BJ (cell line): ENCODE results near the gene FTO. TPM values are rescaled to one million over a fixed set of nuclear protein-coding genes. Genes with fewer than 3 reads are reported as not detected.

ENCODE experiments used
- CTCF ChIA-PET: fragments of 350-600 bp; formaldehyde crosslinking; extraction: SDS; loops from one replicate; lab custom pipeline; 2021; ENCODE audit warnings: antibody characterized with exemption, inconsistent platforms; lab: Yijun Ruan, JAX
- POLR2A ChIA-PET: fragments of 300-600 bp; sonication (Branson Sonifier 250); formaldehyde crosslinking; extraction: SDS; loops from one replicate; lab custom pipeline; 2021; ENCODE audit warnings: antibody characterized with exemption; lab: Charles Lee
- DNase-seq: peaks from one replicate; pipeline ENCODE4 v3.0.0-alpha.2; 2011; ENCODE audit warnings: low read depth
- H3K27me3 ChIP-seq: 2 replicates; pipeline ENCODE4 v1.6.0; 2011; ENCODE audit warnings: low read length; ENCODE audit not compliant: control insufficient read depth, insufficient read depth
- H3K36me3 ChIP-seq: 2 replicates; pipeline ENCODE4 v1.5.1; 2011; ENCODE audit warnings: low read length; ENCODE audit not compliant: control insufficient read depth, insufficient read depth
- H3K4me3 ChIP-seq: 2 replicates; pipeline ENCODE4 v1.5.1; 2011; ENCODE audit warnings: low read depth, mild to moderate bottlenecking, control low read depth, low read length
- polyA plus RNA-seq: library from polyadenylated mRNA; depleted of rRNA; stranded (reverse); fragments of >200 nt; gene quantifications from 2 replicates; pipeline ENCODE4 v1.2.3, GENCODE V29; 2011
- TF ChIP-seq, protein P1 (sequence below): IDR thresholded peaks from 2 replicates; pipeline ENCODE4 v1.5.1; 2011; ENCODE audit warnings: low read depth, mild to moderate bottlenecking, control low read depth, inconsistent platforms, low read length, moderate library complexity; ENCODE audit not compliant: insufficient read depth

The FTO gene
- polyA plus RNA-seq, 1 experiment = 86.3 TPM

- TF ChIP-seq, protein P1, sequence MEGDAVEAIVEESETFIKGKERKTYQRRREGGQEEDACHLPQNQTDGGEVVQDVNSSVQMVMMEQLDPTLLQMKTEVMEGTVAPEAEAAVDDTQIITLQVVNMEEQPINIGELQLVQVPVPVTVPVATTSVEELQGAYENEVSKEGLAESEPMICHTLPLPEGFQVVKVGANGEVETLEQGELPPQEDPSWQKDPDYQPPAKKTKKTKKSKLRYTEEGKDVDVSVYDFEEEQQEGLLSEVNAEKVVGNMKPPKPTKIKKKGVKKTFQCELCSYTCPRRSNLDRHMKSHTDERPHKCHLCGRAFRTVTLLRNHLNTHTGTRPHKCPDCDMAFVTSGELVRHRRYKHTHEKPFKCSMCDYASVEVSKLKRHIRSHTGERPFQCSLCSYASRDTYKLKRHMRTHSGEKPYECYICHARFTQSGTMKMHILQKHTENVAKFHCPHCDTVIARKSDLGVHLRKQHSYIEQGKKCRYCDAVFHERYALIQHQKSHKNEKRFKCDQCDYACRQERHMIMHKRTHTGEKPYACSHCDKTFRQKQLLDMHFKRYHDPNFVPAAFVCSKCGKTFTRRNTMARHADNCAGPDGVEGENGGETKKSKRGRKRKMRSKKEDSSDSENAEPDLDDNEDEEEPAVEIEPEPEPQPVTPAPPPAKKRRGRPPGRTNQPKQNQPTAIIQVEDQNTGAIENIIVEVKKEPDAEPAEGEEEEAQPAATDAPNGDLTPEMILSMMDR = no peak
- Histone ChIP-seq H3K4me3 (no peak overlapping the region), H3K27me3 (no peaks in the 10 kb centered on the region), H3K36me3 (no peaks in the 10 kb centered on the region)
- ChIA-PET CTCF (no interaction called here), POLR2A (no interaction called here)
- no peak for DNase-seq
These were observed 281.9 kb downstream of the FTO start for GRCh38 chr16:53985861-53986260.

DNA sequence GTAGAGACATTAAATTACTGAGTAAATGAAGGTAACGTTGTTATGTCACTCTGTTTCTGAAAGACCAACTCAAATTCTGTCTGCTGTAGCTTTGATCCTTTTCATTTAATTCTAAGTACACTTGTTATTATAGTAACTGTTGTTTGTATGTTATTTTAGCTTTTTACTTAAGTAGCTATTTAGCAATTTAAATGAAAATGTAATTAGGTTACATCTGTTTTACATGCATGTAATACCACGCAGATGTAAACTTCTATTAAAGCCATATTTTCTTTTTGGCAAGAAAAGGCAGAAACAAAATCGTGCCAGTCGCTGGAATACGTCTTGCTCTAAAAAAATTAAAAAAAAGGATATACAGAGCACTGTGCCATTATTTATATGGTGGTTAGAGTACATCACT is 282.8 kb downstream of the FTO start:
- CTCF ChIA-PET = interaction anchor here (1.0 kb wide), 1 partner anchor 8 kb away, joined by 3 read pairs; no protein-coding TSS in a partner anchor

GRCh38 chr16:53988136-53988535 is 284.2 kb downstream of the FTO start:
- POLR2A ChIA-PET = no interaction called here
- TF ChIP-seq, protein P1 = no peak
- H3K4me3 ChIP-seq = no peak overlapping the region
- no peaks in the 10 kb centered on the region for H3K27me3 ChIP-seq
- CTCF ChIA-PET = no interaction called here
- no peaks in the 10 kb centered on the region for H3K36me3 ChIP-seq
- no peak for DNase-seq

More for the DNA sequence above, 282.8 kb downstream of the FTO start:
- H3K27me3 ChIP-seq = no peaks in the 10 kb centered on the region
- POLR2A ChIA-PET = interaction anchor here (0.6 kb wide), 1 partner anchor 73 kb away, joined by 4 read pairs; no protein-coding TSS in a partner anchor
- no peak for DNase-seq
- no peaks in the 10 kb centered on the region for H3K36me3 ChIP-seq
- TF ChIP-seq, protein P1 = no peak
- no peak overlapping the region for H3K4me3 ChIP-seq

DNA sequence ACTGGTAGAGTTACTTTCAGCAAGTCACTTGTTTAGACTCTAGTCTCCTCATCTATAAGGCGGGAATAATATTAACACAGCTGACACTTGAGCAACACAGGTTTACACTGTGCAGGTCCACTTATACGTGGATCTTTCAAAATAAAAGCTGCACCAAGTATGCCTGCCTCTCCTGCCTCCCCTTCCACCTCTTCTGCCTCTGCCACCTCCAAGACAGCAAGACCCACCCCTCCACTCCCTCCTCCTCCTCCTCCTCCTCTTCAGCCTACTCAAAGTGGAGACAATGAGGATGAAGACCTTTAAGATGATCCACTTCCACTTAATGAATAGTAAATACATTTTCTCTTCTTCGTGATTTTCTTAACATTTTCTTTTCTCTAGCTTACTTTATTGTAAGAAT is 285.6 kb downstream of the FTO start:
- no peak overlapping the region for H3K4me3 ChIP-seq
- CTCF ChIA-PET = interaction anchor here (1.0 kb wide), 1 partner anchor 31 kb away, joined by 3 read pairs; no protein-coding TSS in a partner anchor
- no peaks in the 10 kb centered on the region for H3K27me3 ChIP-seq
- no peak for DNase-seq
- POLR2A ChIA-PET = no interaction called here
- no peaks in the 10 kb centered on the region for H3K36me3 ChIP-seq
- TF ChIP-seq, protein P1 = no peak

DNA sequence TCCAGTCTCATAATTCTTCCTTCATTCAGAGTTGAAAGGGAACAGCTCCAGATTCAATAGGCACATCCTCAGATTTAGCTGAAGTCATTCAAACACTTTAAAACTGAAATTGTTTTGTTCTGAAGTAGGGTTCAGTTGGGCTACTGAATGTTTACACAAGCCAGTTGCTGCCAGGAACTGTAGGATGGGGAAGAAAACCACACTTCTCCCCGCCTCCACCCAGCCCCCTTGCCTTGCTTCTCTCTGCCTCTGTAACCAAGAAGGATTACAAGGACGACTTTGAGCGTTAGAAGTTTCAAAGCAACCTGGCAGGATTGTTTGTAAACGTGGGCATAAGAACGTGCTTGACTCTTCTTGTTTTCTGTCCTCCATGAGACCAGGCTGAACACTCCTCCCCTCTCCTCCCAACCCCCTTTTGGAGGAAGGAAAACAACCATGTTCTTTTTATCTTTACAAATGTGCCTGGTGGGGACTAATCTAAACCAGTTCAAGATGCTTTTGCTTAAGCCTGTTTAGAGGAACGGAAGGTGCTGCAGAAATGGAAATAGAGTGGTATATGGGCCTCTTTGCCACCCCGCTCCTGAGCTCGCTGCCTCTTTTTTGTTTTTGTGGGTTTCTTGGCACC is 287.9 kb downstream of the FTO start:
- Histone ChIP-seq H3K36me3 (no peaks in the 10 kb centered on the region), H3K27me3 (no peaks in the 10 kb centered on the region), H3K4me3 (no peak overlapping the region)
- CTCF ChIA-PET = interaction anchor here (1.3 kb wide), 1 partner anchor 14 kb away, joined by 3 read pairs; no protein-coding TSS in a partner anchor
- POLR2A ChIA-PET = interaction anchor here (0.7 kb wide), 1 partner anchor 13 kb away, joined by 3 read pairs; no protein-coding TSS in a partner anchor
- TF ChIP-seq, protein P1 = no peak
- no peak for DNase-seq
